H1 (cell line): ENCODE results near the gene TP53. TPM values are rescaled to one million over a fixed set of nuclear protein-coding genes. Genes with fewer than 3 reads are reported as not detected.

Experiments
- CTCF ChIA-PET: fragments of 300-600 bp; sonication (Branson Sonifier 250); formaldehyde crosslinking; loops from one replicate; lab custom pipeline; 2021; ENCODE audit not compliant: partially characterized antibody; lab: Charles Lee
- POLR2A ChIA-PET: fragments of 300-600 bp; sonication (Branson Sonifier 250); formaldehyde crosslinking; loops from one replicate; lab custom pipeline; 2021; ENCODE audit warnings: inconsistent platforms; ENCODE audit not compliant: partially characterized antibody; lab: Charles Lee
- DNase-seq, 2 experiments: peaks; one replicate each; pipeline versions ENCODE4 v3.0.0 to v3.0.0-alpha.2; 2010 to 2022; ENCODE audit warnings: low spot score in 2 of 2, low read depth in 1 of 2, mixed read lengths in 1 of 2
- FAIRE-seq: peaks from 2 replicates; lab custom pipeline; 2011; peaks lifted over from hg19 to GRCh38; lab: Jason Lieb, UNC
- H2AFZ ChIP-seq: 2 replicates; pipeline ENCODE4 v1.8.1; 2012; ENCODE audit warnings: low read length, inconsistent platforms
- H2AK5ac ChIP-seq: 2 replicates; pipeline ENCODE4 v1.6.1; 2013; ENCODE audit warnings: low read depth, low read length
- H2BK120ac ChIP-seq: replicated peaks from 2 replicates; pipeline ENCODE3; 2013; ENCODE audit warnings: low read depth, low read length, inconsistent platforms
- H2BK12ac ChIP-seq: 2 replicates; pipeline ENCODE4 v1.6.1; 2013; ENCODE audit warnings: low read depth, low read length
- H2BK15ac ChIP-seq: 2 replicates; pipeline ENCODE4 v1.6.1; 2013; ENCODE audit warnings: low read length
- H2BK20ac ChIP-seq: 2 replicates; pipeline ENCODE4 v1.6.1; 2013; ENCODE audit warnings: low read length
- H2BK5ac ChIP-seq: 2 replicates; pipeline ENCODE4 v1.6.1; 2013; ENCODE audit warnings: low read depth, low read length
- H3K14ac ChIP-seq: 2 replicates; pipeline ENCODE4 v1.6.1; 2013; ENCODE audit warnings: inconsistent platforms; ENCODE audit not compliant: insufficient read length
- H3K18ac ChIP-seq: 2 replicates; pipeline ENCODE4 v1.6.1; 2013; ENCODE audit warnings: low read length; ENCODE audit errors: extremely low read depth
- H3K23ac ChIP-seq: 2 replicates; pipeline ENCODE4 v1.6.1; 2013; ENCODE audit warnings: inconsistent platforms; ENCODE audit not compliant: insufficient read length
- H3K23me2 ChIP-seq: 2 replicates; pipeline ENCODE4 v1.6.1; 2013; ENCODE audit warnings: low read depth, low read length
- H3K27ac ChIP-seq: 2 replicates; pipeline ENCODE4 v1.6.1; 2011; ENCODE audit warnings: low read depth, low read length, inconsistent platforms
- H3K27me3 ChIP-seq, 4 experiments: replicated peaks in 1 of 4; 1 replicate in 1 of 4; 2 replicates in 3 of 4; pipeline versions ENCODE4 v1.6.1 to v1.8.1; 2011 to 2013; ENCODE audit warnings: low read length in 3 of 4, mild to moderate bottlenecking in 3 of 4, inconsistent platforms in 2 of 4, mixed read lengths in 2 of 4, moderate library complexity in 1 of 4; ENCODE audit not compliant: control insufficient read depth in 3 of 4, insufficient read depth in 3 of 4; ENCODE audit errors: extremely low read depth in 1 of 4
- H3K36me3 ChIP-seq, 4 experiments: 2 replicates each; pipeline versions ENCODE4 v1.6.1 to v1.8.1; 2011 to 2013; ENCODE audit warnings: mild to moderate bottlenecking in 4 of 4, low read length in 3 of 4, moderate library complexity in 2 of 4, control low read depth in 1 of 4, inconsistent platforms in 1 of 4; ENCODE audit not compliant: insufficient read depth in 4 of 4, control insufficient read depth in 2 of 4
- H3K4ac ChIP-seq: replicated peaks from 2 replicates; pipeline ENCODE3; 2013; ENCODE audit warnings: low read length, low read depth, mixed read lengths, inconsistent platforms; ENCODE audit not compliant: insufficient read length
- H3K4me1 ChIP-seq, 4 experiments: replicated peaks in 1 of 4; 1 replicate in 1 of 4; 2 replicates in 3 of 4; pipeline versions ENCODE4 v1.6.1 to v1.8.1; 2011 to 2013; ENCODE audit warnings: low read length in 3 of 4, inconsistent platforms in 2 of 4, mixed read lengths in 1 of 4; ENCODE audit not compliant: insufficient read depth in 4 of 4, control insufficient read depth in 3 of 4
- H3K4me2 ChIP-seq, 2 experiments: 2 replicates each; pipeline versions ENCODE4 v1.6.1 to v1.8.1; 2011 to 2013; ENCODE audit warnings: low read depth in 2 of 2, low read length in 2 of 2, control low read depth in 1 of 2, inconsistent platforms in 1 of 2, mild to moderate bottlenecking in 1 of 2; ENCODE audit not compliant: insufficient read depth in 1 of 2
- H3K4me3 ChIP-seq, 4 experiments: fragments of 200-600, 300-600 bp in 1 of 4; sonication (generic), shearing (Covaris generic), sonication (Bioruptor Twin) in 1 of 4; 2 replicates each; pipeline versions ENCODE4 v1.5.1 to v1.8.1; 2011 to 2016; ENCODE audit warnings: low read length in 4 of 4, low read depth in 3 of 4, control low read depth in 2 of 4, inconsistent platforms in 2 of 4, mild to moderate bottlenecking in 2 of 4, mixed read lengths in 1 of 4, moderate library complexity in 1 of 4; ENCODE audit not compliant: insufficient read depth in 2 of 4; ENCODE audit errors: extremely low read depth in 1 of 4
- H3K56ac ChIP-seq: replicated peaks from 2 replicates; pipeline ENCODE3; 2013; ENCODE audit warnings: low read depth, mild to moderate bottlenecking, mixed read lengths, low read length, inconsistent platforms; ENCODE audit not compliant: insufficient read length
- H3K79me1 ChIP-seq: 2 replicates; pipeline ENCODE4 v1.6.1; 2013; ENCODE audit warnings: low read depth, low read length, control low read depth
- H3K79me2 ChIP-seq, 2 experiments: 2 replicates each; pipeline versions ENCODE4 v1.6.1 to v1.8.1; 2012 to 2013; ENCODE audit warnings: low read length in 2 of 2, mild to moderate bottlenecking in 2 of 2, inconsistent platforms in 1 of 2; ENCODE audit not compliant: insufficient read depth in 2 of 2, control insufficient read depth in 1 of 2
- H3K9ac ChIP-seq, 4 experiments: replicated peaks in 1 of 4; 1 replicate in 1 of 4; 2 replicates in 3 of 4; pipeline versions ENCODE4 v1.6.1 to v1.8.1; 2011 to 2013; ENCODE audit warnings: low read depth in 3 of 4, low read length in 3 of 4, control low read depth in 2 of 4, mild to moderate bottlenecking in 2 of 4, moderate library complexity in 2 of 4, inconsistent platforms in 1 of 4; ENCODE audit errors: extremely low read depth in 1 of 4
- H3K9me3 ChIP-seq, 2 experiments: 2 replicates each; pipeline versions ENCODE4 v1.6.1 to v1.8.1; 2012 to 2013; ENCODE audit warnings: mild to moderate bottlenecking in 2 of 2, moderate library complexity in 2 of 2, control low read depth in 1 of 2, inconsistent platforms in 1 of 2, low read depth in 1 of 2, low read length in 1 of 2, mixed read lengths in 1 of 2; ENCODE audit not compliant: insufficient read depth in 2 of 2
- H4K20me1 ChIP-seq, 2 experiments: replicated peaks in 1 of 2; 2 replicates each; pipeline versions ENCODE3 to v1.8.1; 2011 to 2013; ENCODE audit warnings: inconsistent platforms in 2 of 2, low read length in 2 of 2, mild to moderate bottlenecking in 1 of 2; ENCODE audit not compliant: insufficient read depth in 2 of 2, control insufficient read depth in 1 of 2
- H4K5ac ChIP-seq: 2 replicates; pipeline ENCODE4 v1.6.1; 2013; ENCODE audit warnings: low read length, low read depth, mixed read lengths, inconsistent platforms; ENCODE audit not compliant: insufficient read length
- H4K8ac ChIP-seq: 2 replicates; pipeline ENCODE4 v1.8.0; 2013; ENCODE audit warnings: mild to moderate bottlenecking, moderate library complexity, low read length, inconsistent platforms; ENCODE audit not compliant: insufficient read depth; ENCODE audit errors: extremely low read depth
- H4K91ac ChIP-seq: replicated peaks from 2 replicates; pipeline ENCODE3; 2013; ENCODE audit warnings: low read length, mixed read lengths, inconsistent platforms; ENCODE audit not compliant: insufficient read length
- ASH2L ChIP-seq: fragments of 200-600, 300-600 bp; sonication (generic); IDR thresholded peaks from one replicate; pipeline ENCODE4 v1.7.1; 2017; ENCODE audit warnings: low read length
- ATF3 ChIP-seq: IDR thresholded peaks from 2 replicates; pipeline ENCODE4 v1.6.1; 2011; ENCODE audit warnings: low read depth, mild to moderate bottlenecking, low read length; ENCODE audit not compliant: insufficient read depth
- BCL11A ChIP-seq, 2 experiments: IDR thresholded peaks; one replicate each; pipeline ENCODE4 v1.6.1; 2011; ENCODE audit warnings: low read depth in 2 of 2, low read length in 2 of 2, mild to moderate bottlenecking in 2 of 2
- CHD1 ChIP-seq: IDR thresholded peaks from 2 replicates; pipeline ENCODE4 v1.6.1; 2012; ENCODE audit warnings: low read depth, low read length, improper control_type of control experiment
- EGR1 ChIP-seq: IDR thresholded peaks from 2 replicates; pipeline ENCODE4 v1.6.1; 2011; ENCODE audit warnings: low read depth, low read length, borderline replicate concordance
- HDAC2 ChIP-seq, 2 experiments: fragments of 300-600 bp in 1 of 2; sonication (generic) in 1 of 2; IDR thresholded peaks; 2 replicates each; pipeline ENCODE4 v1.6.1; 2011 to 2012; ENCODE audit warnings: low read depth in 2 of 2, low read length in 2 of 2, mild to moderate bottlenecking in 2 of 2, moderate library complexity in 2 of 2, borderline replicate concordance in 1 of 2, inconsistent platforms in 1 of 2
- KDM4A ChIP-seq: IDR thresholded peaks from one replicate; pipeline ENCODE4 v1.7.1; 2012; ENCODE audit warnings: low read depth, mild to moderate bottlenecking, moderate library complexity, low read length, inconsistent platforms; ENCODE audit not compliant: severe bottlenecking
- PHF8 ChIP-seq: fragments of 200-600 bp; sonication (generic); conservative IDR thresholded peaks from 2 replicates; pipeline ENCODE4 v1.7.1; 2012; ENCODE audit warnings: low read depth, mild to moderate bottlenecking, inconsistent platforms, low read length, moderate library complexity
- RAD21 ChIP-seq, 2 experiments: IDR thresholded peaks in 1 of 2; conservative IDR thresholded peaks in 1 of 2; 2 replicates each; pipeline ENCODE4 v1.6.1; 2011; ENCODE audit warnings: low read depth in 2 of 2, low read length in 2 of 2, improper control_type of control experiment in 1 of 2, inconsistent platforms in 1 of 2, mild to moderate bottlenecking in 1 of 2, moderate library complexity in 1 of 2
- SIRT6 ChIP-seq: IDR thresholded peaks from one replicate; pipeline ENCODE4 v1.7.1; 2012; ENCODE audit warnings: low read length, inconsistent platforms
- SP1 ChIP-seq: IDR thresholded peaks from 2 replicates; pipeline ENCODE4 v1.6.1; 2011; ENCODE audit warnings: low read depth, low read length
- SP4 ChIP-seq: IDR thresholded peaks from 2 replicates; pipeline ENCODE4 v1.6.1; 2012; ENCODE audit warnings: low read length, inconsistent platforms
- SUZ12 ChIP-seq: fragments of 200-600 bp; sonication (generic); IDR thresholded peaks from 2 replicates; pipeline ENCODE4 v1.6.1; 2012; ENCODE audit warnings: mild to moderate bottlenecking, inconsistent platforms, low read length, moderate library complexity, mixed read lengths
- WGBS, 2 experiments: shearing (Covaris generic) in 1 of 2; methylation state at CpG; one replicate each; pipeline versions ENCODE4 v1.1.6 to v1.1.7; 2013 to 2015; ENCODE audit warnings: low lambda C conversion rate in 2 of 2, mixed read lengths in 2 of 2, inconsistent platforms in 1 of 2, low coverage in 1 of 2, missing lambda C conversion rate in 1 of 2; ENCODE audit not compliant: insufficient replicate concordance in 2 of 2, insufficient coverage in 1 of 2, insufficient read length in 1 of 2; ENCODE audit errors: extremely low coverage in 1 of 2, missing lambda C conversion rate in 1 of 2; 5-methylcytosine and 5-hydroxymethylcytosine counted together
- polyA plus RNA-seq, 7 experiments: library from polyadenylated mRNA; depleted of rRNA in 3 of 7; stranded (reverse) in 5 of 7; unstranded in 2 of 7; fragments of >200 nt in 5 of 7; fragments of 200-250 nt in 2 of 7; gene quantifications; 1 replicate in 5 of 7; 2 replicates in 1 of 7; 4 replicates in 1 of 7; pipeline versions ENCODE4 v1.2.1 to v1.2.3, GENCODE V29; 2011 to 2013; ENCODE audit warnings: missing spikeins in 2 of 7, mixed read lengths in 2 of 7
- total RNA-seq: library from RNA; stranded (reverse); fragmentation: NEBNext Ultra II Directional; extraction: Animal tissue kit (Norgen Biotek cat#: 25700); gene quantifications from 2 replicates; pipeline ENCODE4 v1.2.1, GENCODE V29; 2021

TP53 gene
- total and polyA plus RNA-seq, 2 of the 8 experiments (the other 6 are each of a cell fraction or from before 2014, with no cell fraction given) = 143 to 198 TPM

GRCh38 chr17:7707446-7707845 is 20.2 kb upstream of the TP53 start:
- Histone ChIP-seq H3K79me1 (no peaks in the 10 kb centered on the region; the same call in 1 of the 2 replicates), H3K27me3 (peaks cover 0 to 6% (median 3%) of the 10 kb centered on the region in 4 experiments; a peak in 2 of 7 replicates), H3K27ac (no peak overlapping the region), H2AFZ (no peak overlapping the region), H4K5ac (no peak overlapping the region), H2BK20ac (no peak overlapping the region), H3K4ac (no peak overlapping the region), H3K79me2 (no peaks in the 10 kb centered on the region), H3K14ac (no peak overlapping the region), H3K4me3 (no peak overlapping the region), H3K4me1 (peaks cover 2 to 29% (median 22%) of the 10 kb centered on the region in 4 experiments), H2BK120ac (no peak overlapping the region), H4K20me1 (peaks cover 2 to 7% of the 10 kb centered on the region in 2 experiments), H3K23me2 (peaks cover 19% of the 10 kb centered on the region; the same call in 1 of the 2 replicates), H2BK5ac (no peak overlapping the region), H3K9ac (no peak overlapping the region), H3K4me2 (no peak overlapping the region; a peak in 1 of 4 replicates), H3K36me3 (no peaks in the 10 kb centered on the region), H2BK15ac (no peak overlapping the region), H3K23ac (no peak overlapping the region), H3K18ac (no peak overlapping the region), H3K56ac (no peak overlapping the region), H2AK5ac (no peak overlapping the region), H4K8ac (no peak overlapping the region), H4K91ac (no peak overlapping the region), H2BK12ac (no peak overlapping the region), H3K9me3 (no peaks in the 10 kb centered on the region)
- WGBS, 2 experiments = 84% methylated on average over 9 of the region's 9 CpGs; no CpG with 5 or more reads in 1 of the 2 experiments
- CTCF ChIA-PET = interaction anchor here (1.0 to 9.2 kb wide), 6 partner anchors 10 to 114 kb away, joined by 3 to 85 read pairs (median 17); partner anchors contain the start of genes DNAH2, SHBG, TP53 and WRAP53
- POLR2A ChIA-PET = interaction anchor here (1.2 to 11.4 kb wide), 5 partner anchors 9 to 124 kb away, joined by 3 to 186 read pairs (median 16); partner anchors contain the start of genes ATP1B2, DNAH2, MPDU1 and SAT2
- FAIRE-seq = no peak
- peak in 1 of 2 experiments; percentile 60 for DNase-seq
- TF ChIP-seq HDAC2 (IDR thresholded peaks at IDR 0.05; ENCODE audit: borderline replicate concordance in 1 of 2, low read depth in 2 of 2, low read length in 2 of 2) (no peak), KDM4A (no peak), BCL11A (IDR thresholded peaks at IDR 0.05; ENCODE audit: low read depth in 2 of 2, low read length in 2 of 2) (no peak), SIRT6 (no peak), ASH2L (no peak), RAD21 (IDR thresholded peaks at IDR 0.05 in 1 of 2, conservative IDR thresholded peaks at IDR 0.05 in 1 of 2; ENCODE audit: low read depth in 2 of 2, low read length in 2 of 2) (no peak), SP4 (no peak), ATF3 (no peak), PHF8 (no peak), SUZ12 (no peak), SP1 (no peak), EGR1 (no peak), CHD1 (no peak)
